ENCODE data around the gene NKD1. TPM values are rescaled to one million over a fixed set of nuclear protein-coding genes. Genes with fewer than 3 reads are reported as not detected.
A peak's percentile ranks its signal among the peaks of the same experiment; 100 is the strongest.
"Not testable (repeated sequence)": the region's sequence is repeated elsewhere in the genome, so short reads cannot be mapped to it uniquely, and the experiment has no call there.

NKD1 gene
- polyA plus RNA-seq (ENCODE audit: insufficient read length in 4 of 4): 10 to 100 TPM; 10.3 to 13.1 (median 12.0) TPM

GRCh38 chr16:50548125-50548908 is at the start of gene NKD1:
Gene NKD1, plus strand, starts transcription at chr16:50548396. Its CDS starts 158 bp downstream, at chr16:50548554.
- DNase-seq (ENCODE audit: low read depth in 4 of 4, low spot score in 3 of 4): peak in 2 of 4 donors; percentile 45 to 67

GRCh38 chr16:50498431-50499155 is 49.6 kb upstream of the NKD1 start:
- DNase-seq (ENCODE audit: low read depth in 4 of 4, low spot score in 3 of 4): no peak

- no peak for DNase-seq (ENCODE audit: low read depth in 4 of 4, low spot score in 3 of 4)
These were observed 48.9 kb upstream of the NKD1 start for GRCh38 chr16:50499254-50499653.

GRCh38 chr16:50500171-50500874 is 47.9 kb upstream of the NKD1 start:
- no peak for DNase-seq (ENCODE audit: low read depth in 4 of 4, low spot score in 3 of 4)

- DNase-seq (ENCODE audit: low read depth in 4 of 4, low spot score in 3 of 4): no peak
These were observed 46.9 kb upstream of the NKD1 start for GRCh38 chr16:50501251-50501650.

- DNase-seq (ENCODE audit: low read depth in 4 of 4, low spot score in 3 of 4): no peak
These were observed 46.1 kb upstream of the NKD1 start for GRCh38 chr16:50501986-50502615.

GRCh38 chr16:50502616-50503011 is 45.6 kb upstream of the NKD1 start:
- DNase-seq (ENCODE audit: low read depth in 4 of 4, low spot score in 3 of 4): no peak

GRCh38 chr16:50503868-50504531 is 44.2 kb upstream of the NKD1 start:
- not testable (repeated sequence) for DNase-seq (ENCODE audit: low read depth in 4 of 4, low spot score in 3 of 4)

- DNase-seq (ENCODE audit: low read depth in 4 of 4, low spot score in 3 of 4): no peak
These were observed 43.1 kb upstream of the NKD1 start for GRCh38 chr16:50505115-50505514.

- DNase-seq (ENCODE audit: low read depth in 4 of 4, low spot score in 3 of 4): no peak
These were observed 42.3 kb upstream of the NKD1 start for GRCh38 chr16:50505714-50506542.

- no peak for DNase-seq (ENCODE audit: low read depth in 4 of 4, low spot score in 3 of 4)
These were observed 41.7 kb upstream of the NKD1 start for GRCh38 chr16:50506543-50506937.

- no peak for DNase-seq (ENCODE audit: low read depth in 4 of 4, low spot score in 3 of 4)
These were observed 40.8 kb upstream of the NKD1 start for GRCh38 chr16:50507397-50507796.

- no peak for DNase-seq (ENCODE audit: low read depth in 4 of 4, low spot score in 3 of 4)
These were observed 38.5 kb upstream of the NKD1 start for GRCh38 chr16:50509521-50510341.

GRCh38 chr16:50515218-50515617 is 33.0 kb upstream of the NKD1 start:
- no peak for DNase-seq (ENCODE audit: low read depth in 4 of 4, low spot score in 3 of 4)

GRCh38 chr16:50516401-50516800 is 31.8 kb upstream of the NKD1 start:
- DNase-seq (ENCODE audit: low read depth in 4 of 4, low spot score in 3 of 4): no peak

- no peak for DNase-seq (ENCODE audit: low read depth in 4 of 4, low spot score in 3 of 4)
These were observed 31.3 kb upstream of the NKD1 start for GRCh38 chr16:50516890-50517289.

GRCh38 chr16:50517450-50518252 is 30.5 kb upstream of the NKD1 start:
- no peak for DNase-seq (ENCODE audit: low read depth in 4 of 4, low spot score in 3 of 4)

- no peak for DNase-seq (ENCODE audit: low read depth in 4 of 4, low spot score in 3 of 4)
These were observed 29.2 kb upstream of the NKD1 start for GRCh38 chr16:50519001-50519400.

All from right renal pelvis (tissue), 4 donors.